Uterus (tissue), 2 donors: ENCODE measurements around the gene MAP3K4.

Experiments used
- CTCF ChIP-seq, 4 experiments: fragments of 200-600 bp in 2 of 4; fragments of 450-650 bp in 2 of 4; sonication (generic) in 2 of 4; IDR thresholded peaks; one replicate each; pipeline ENCODE4 v1.5.1; 2016 to 2019; ENCODE audit warnings: antibody characterized with exemption in 4 of 4, mild to moderate bottlenecking in 2 of 4, moderate library complexity in 1 of 4
- POLR2A ChIP-seq, 2 donors: fragments of 450-650 bp; IDR thresholded peaks; one replicate each; pipeline ENCODE4 v1.6.1; 2016; ENCODE audit warnings: antibody characterized with exemption in 2 of 2, mild to moderate bottlenecking in 1 of 2, moderate library complexity in 1 of 2

GRCh38 chr6:160979061-160979708 lies 12.4 kb upstream of the MAP3K4 start:
- TF ChIP-seq POLR2A (IDR thresholded peaks at IDR 0.05), result no peak
- TF ChIP-seq CTCF (IDR thresholded peaks at IDR 0.05), result peak in 2 of 4 experiments; percentile 4 to 7
